Ovary (tissue), 3 donors: ENCODE results near the gene VGLL4.

Source experiments
- EP300 ChIP-seq: sonication (generic); formaldehyde crosslinking; IDR thresholded peaks from one replicate; pipeline ENCODE4 v1.6.1; 2017; ENCODE audit warnings: antibody characterized with exemption
- POLR2A ChIP-seq: fragments of 450-650 bp; IDR thresholded peaks from one replicate; pipeline ENCODE4 v1.6.1; 2017; ENCODE audit warnings: antibody characterized with exemption, mild to moderate bottlenecking, moderate library complexity
- TF ChIP-seq, protein P1 (sequence below), 3 donors: fragments of 450-650 bp in 2 of 3; fragments of 200-600 bp in 1 of 3; IDR thresholded peaks; one replicate each; pipeline versions ENCODE4 v1.5.1 to v1.8.0; 2016 to 2022; ENCODE audit warnings: antibody characterized with exemption in 3 of 3, mild to moderate bottlenecking in 1 of 3
- donor health status: DM: no; HTN: no; CAD: no.

DNA sequence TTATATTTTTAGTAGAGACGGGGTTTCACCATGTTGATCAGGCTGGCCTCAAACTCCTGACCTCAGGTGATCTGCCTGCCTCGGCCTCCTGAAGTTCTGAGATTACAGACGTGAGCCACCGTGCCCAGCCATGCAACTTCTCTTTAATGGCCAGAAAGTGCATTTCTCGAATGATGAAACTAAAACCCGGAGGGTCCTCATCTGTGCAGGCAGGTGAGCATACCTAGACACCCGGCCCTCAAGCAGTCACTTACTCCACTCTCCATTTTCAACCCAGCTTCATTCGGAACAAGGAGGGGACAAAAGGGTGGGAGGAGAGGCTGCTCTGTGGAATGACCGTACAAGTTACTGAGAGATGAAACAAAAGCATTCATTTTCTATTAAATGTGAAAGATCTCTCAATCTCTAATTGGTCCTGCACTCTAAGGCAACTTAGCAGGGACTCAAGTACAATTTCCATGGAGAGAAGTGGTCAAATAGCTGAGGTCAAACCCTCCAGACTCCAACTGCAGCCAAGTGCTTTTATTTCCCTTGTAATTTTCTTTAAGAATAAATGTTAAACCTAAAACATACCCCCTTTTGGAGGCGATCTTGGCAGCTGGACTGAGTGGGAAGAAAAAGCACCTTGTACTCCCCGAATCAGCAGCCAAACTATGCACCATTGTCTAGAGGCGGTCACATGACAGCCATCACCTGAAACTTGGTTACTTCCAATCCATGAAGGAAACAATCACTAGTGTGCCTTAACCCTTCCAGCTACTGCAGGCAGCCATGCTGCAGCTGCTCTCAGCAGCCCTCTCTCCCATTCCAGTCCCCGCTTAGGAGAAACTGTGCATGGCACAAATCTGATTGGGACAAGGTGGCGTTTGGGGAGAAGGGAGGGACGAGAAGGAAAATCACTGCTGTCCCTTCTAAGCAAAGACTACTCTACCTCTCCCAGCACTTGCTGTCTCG, 62.2 kb downstream of the VGLL4 start:
- TF ChIP-seq, protein P1, sequence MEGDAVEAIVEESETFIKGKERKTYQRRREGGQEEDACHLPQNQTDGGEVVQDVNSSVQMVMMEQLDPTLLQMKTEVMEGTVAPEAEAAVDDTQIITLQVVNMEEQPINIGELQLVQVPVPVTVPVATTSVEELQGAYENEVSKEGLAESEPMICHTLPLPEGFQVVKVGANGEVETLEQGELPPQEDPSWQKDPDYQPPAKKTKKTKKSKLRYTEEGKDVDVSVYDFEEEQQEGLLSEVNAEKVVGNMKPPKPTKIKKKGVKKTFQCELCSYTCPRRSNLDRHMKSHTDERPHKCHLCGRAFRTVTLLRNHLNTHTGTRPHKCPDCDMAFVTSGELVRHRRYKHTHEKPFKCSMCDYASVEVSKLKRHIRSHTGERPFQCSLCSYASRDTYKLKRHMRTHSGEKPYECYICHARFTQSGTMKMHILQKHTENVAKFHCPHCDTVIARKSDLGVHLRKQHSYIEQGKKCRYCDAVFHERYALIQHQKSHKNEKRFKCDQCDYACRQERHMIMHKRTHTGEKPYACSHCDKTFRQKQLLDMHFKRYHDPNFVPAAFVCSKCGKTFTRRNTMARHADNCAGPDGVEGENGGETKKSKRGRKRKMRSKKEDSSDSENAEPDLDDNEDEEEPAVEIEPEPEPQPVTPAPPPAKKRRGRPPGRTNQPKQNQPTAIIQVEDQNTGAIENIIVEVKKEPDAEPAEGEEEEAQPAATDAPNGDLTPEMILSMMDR (IDR thresholded peaks at IDR 0.05) = no peak
- TF ChIP-seq POLR2A = no peak
- TF ChIP-seq EP300 = no peak
